Stimulated activated effector memory CD8-positive, alpha-beta T cell treated with anti-CD3 and anti-CD28 coated beads, Interleukin-12 subunit alpha, Interleukin-12 subunit beta, amount 100 ng/mL, for 72 hours (primary cell): ENCODE results near the gene FAM47B.

Experiments
- ATAC-seq: fragments of 150-1000 bp; cut with Tn5 transposase; 2 replicates; pipeline ENCODE4 v1.10.0; 2021
- DNase-seq, 2 donors: peaks; one replicate each; pipeline ENCODE4 v3.0.0; 2021 to 2022; ENCODE audit warnings: low spot score in 2 of 2
- H3K27ac Mint-ChIP-seq: one replicate; pipeline ENCODE4 v1.8.0; 2022; ENCODE audit warnings: mild to moderate bottlenecking, mixed read lengths
- H3K36me3 Mint-ChIP-seq: one replicate; pipeline ENCODE4 v1.8.0; 2022; ENCODE audit warnings: mild to moderate bottlenecking, mixed read lengths
- H3K4me1 Mint-ChIP-seq: one replicate; pipeline ENCODE4 v1.8.0; 2022; ENCODE audit warnings: mixed read lengths
- H3K4me3 Mint-ChIP-seq: one replicate; pipeline ENCODE4 v1.8.0; 2022; ENCODE audit warnings: mild to moderate bottlenecking, mixed read lengths
- H3K9me3 Mint-ChIP-seq: one replicate; pipeline ENCODE4 v1.8.0; 2022; ENCODE audit warnings: mixed read lengths

The FAM47B gene

DNA sequence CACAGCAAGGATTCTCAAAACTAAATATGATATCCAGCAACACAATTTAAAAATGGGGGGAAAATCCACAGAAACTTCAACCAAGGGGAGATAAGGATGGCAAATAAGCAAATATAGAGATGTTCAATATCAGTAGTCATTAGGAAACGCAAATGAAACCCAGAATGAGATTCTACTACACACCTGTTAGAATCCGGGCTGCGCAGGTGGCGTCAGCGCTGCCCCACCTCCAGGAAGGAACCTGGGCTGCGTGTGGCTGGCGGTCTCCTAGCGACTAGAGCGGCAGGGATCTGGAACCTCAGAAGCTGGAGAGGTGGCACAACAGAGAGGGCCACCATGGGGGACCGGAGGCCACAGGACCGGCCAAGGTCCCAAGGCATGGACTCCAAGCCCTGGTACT is at the start of gene FAM47B:
FAM47B (plus strand) TSS at position 301 of the 400 bp plus-strand sequence; CDS start at position 337, 36 bp downstream.
- Mint-ChIP-seq H3K9me3 (no peaks in the 10 kb centered on the region), H3K4me3 (no peak within 1 kb of the TSS), H3K4me1 (no peaks in the 10 kb centered on the region), H3K36me3 (no peaks in the 10 kb centered on the region), H3K27ac (no peak within 1 kb of the TSS)
- DNase-seq (no peak), ATAC-seq (no peak)

DNA sequence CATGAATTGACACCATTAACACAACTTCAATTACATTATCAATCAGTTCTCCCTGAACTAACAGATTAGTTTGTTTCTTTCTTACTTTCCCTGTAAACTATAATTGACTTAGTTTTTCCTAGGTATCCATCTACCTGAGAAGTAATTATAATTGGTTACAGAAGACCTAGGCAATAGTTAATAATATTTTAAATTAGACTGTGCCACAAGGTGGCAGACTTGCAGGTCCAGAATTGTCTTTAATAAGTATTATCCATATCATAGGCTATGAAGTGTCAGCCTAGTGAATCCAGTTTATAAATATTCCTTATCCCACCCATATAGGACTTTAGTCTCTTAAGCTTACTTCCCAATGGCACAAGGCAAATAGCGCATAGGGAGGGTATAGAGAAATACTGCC is 48.9 kb upstream of the FAM47B start:
- ATAC-seq (no peak), DNase-seq (no peak)
- Mint-ChIP-seq H3K4me1 (no peaks in the 10 kb centered on the region), H3K27ac (no peak overlapping the region), H3K36me3 (no peaks in the 10 kb centered on the region), H3K4me3 (no peak overlapping the region), H3K9me3 (peaks cover 14% of the 10 kb centered on the region)

DNA sequence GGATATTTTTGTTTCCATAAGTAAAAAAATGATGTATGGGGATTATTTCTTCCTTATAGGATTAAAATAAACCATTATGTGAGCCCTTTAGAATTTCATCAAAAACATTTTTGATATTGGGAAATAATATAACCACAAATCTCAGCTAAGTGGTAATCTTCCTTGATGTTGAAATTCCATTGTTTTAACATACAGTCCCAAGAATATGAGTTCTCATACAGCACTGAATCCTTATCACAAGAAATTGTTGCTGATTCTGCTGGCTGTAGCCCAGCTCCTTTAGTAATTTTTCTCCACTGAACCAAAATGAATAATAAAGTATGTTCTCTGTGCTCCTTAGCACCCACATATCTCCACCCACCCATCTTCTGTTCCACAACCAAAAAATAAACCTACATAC is 41.9 kb upstream of the FAM47B start:
- Mint-ChIP-seq H3K36me3 (no peaks in the 10 kb centered on the region), H3K9me3 (peaks cover 18% of the 10 kb centered on the region), H3K4me1 (no peaks in the 10 kb centered on the region), H3K27ac (no peak overlapping the region), H3K4me3 (no peak overlapping the region)
- DNase-seq: no peak
- no peak for ATAC-seq

DNA sequence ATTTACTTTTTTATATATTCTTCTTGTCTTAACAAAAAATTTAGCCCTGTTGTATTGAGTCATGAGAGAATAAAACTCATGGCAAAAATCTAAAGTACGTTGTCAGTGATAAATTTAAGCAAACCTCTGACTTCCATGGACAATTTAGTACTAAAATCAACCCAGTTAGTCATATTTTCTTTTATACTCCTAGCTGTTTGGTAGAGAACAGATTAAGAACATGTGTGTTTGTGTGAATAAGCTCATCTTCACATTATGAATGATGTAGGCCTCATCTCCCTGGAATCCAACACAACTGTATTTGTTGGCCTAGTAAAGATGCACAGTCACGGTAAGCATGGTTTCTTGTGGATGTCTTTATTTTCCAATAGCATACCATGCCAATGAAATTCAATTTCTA is 40.8 kb upstream of the FAM47B start:
- Mint-ChIP-seq H3K36me3 (no peaks in the 10 kb centered on the region), H3K4me3 (no peak overlapping the region), H3K27ac (no peak overlapping the region), H3K9me3 (peaks cover 14% of the 10 kb centered on the region), H3K4me1 (no peaks in the 10 kb centered on the region)
- ATAC-seq (no peak), DNase-seq (no peak)

DNA sequence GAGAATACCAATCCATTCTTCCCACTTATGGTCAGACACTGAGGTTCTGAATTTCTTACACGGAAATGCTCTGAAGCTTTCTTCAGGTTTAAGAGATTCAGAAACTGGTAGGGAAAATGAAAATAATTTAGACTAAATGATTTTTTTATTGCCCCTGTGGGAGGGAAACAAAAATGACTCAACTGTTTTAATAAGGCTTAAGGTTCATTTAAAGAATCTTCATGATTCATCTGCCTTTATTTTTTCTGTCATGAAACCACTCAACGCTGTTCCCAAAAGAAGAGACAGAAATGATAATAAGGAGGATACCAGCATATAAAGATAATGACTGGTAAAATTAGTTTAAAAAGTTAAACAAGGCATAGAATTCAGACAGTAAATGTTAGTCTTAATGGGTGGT is 39.3 kb upstream of the FAM47B start:
- no peaks in the 10 kb centered on the region for H3K4me1 Mint-ChIP-seq
- peaks cover 12% of the 10 kb centered on the region for H3K9me3 Mint-ChIP-seq
- no peak overlapping the region for H3K27ac Mint-ChIP-seq
- no peak overlapping the region for H3K4me3 Mint-ChIP-seq
- DNase-seq: no peak
- no peaks in the 10 kb centered on the region for H3K36me3 Mint-ChIP-seq
- ATAC-seq: no peak

DNA sequence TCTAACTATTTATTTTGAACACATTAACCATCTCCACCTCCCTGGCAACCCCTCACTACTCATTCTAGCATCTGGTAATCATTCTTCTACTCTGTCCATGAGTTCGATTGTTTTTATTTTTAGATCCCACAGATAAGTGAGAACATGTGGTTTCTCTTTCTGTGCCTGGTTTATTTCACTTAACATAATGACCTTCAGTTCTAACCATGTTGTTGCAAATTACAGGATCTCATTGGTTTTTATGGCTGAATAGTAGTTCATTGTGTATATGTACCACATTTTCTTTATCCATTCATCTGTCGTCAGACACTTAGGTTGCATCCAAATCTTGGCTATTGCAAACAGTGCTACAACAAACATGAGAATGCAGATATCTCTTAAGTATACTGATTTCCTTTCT is 33.4 kb upstream of the FAM47B start:
- DNase-seq: no peak
- Mint-ChIP-seq H3K36me3 (no peaks in the 10 kb centered on the region), H3K27ac (no peak overlapping the region)

DNA sequence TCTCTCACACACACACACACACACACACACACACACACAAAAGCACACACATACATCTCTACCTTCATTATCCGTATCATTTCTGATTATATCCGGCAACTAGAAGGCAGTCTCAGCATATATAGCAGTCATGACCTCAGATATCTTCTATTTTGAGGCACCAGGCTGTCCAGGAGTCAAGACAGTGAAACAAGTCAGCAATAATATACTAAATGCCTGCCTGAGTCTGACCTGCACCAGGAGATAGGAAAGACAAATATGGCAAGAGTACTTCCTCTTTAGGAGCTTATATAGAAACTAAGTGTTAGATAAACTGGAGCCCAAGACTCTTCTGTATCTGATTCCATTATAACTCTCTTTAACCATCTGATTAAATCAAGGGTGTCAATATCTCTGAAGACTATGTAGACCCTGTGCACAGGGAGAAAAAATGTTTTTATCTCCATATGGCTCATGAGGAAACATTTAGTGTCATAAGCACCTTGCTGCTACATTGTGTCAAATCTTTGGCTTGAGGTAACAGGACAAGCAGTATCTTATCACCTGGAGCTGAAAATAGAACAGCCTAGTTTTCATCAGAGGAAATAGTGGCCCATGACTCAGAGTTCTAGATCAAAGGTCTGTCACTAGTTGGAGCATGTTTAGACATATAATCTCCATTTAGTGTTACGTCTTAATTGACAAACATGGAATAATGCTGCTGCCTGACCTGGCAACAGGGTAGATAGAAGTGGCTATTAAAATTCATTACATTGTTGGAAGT is 27.0 kb upstream of the FAM47B start:
- H3K9me3 Mint-ChIP-seq: peaks cover 3% of the 10 kb centered on the region
- DNase-seq: no peak
- no peak overlapping the region for H3K4me3 Mint-ChIP-seq
- no peaks in the 10 kb centered on the region for H3K36me3 Mint-ChIP-seq
- H3K27ac Mint-ChIP-seq: no peak overlapping the region
- H3K4me1 Mint-ChIP-seq: no peaks in the 10 kb centered on the region
- ATAC-seq: no peak

More for the DNA sequence above, 33.4 kb upstream of the FAM47B start:
- ATAC-seq: no peak
- Mint-ChIP-seq H3K4me3 (no peak overlapping the region), H3K4me1 (no peaks in the 10 kb centered on the region), H3K9me3 (peaks cover 13% of the 10 kb centered on the region)

DNA sequence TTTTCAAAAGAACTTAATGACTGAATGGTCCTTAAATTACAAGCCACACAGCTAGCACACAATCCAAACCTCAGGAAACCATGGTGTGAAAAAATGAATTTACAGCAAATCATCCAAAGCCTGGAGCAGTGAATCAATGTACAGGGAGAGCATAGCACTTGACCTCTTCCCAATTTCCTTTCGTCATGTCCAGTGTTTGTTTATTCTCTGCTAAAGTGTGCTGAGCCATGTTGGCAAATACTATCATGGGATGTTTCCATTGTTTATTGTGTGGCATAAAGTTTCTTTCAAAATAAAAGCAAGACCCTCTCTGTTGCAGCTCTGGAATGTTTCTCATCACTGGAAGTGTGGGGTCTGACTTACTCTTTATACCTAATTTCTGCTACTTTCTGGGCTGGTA is 25.4 kb upstream of the FAM47B start:
- no peak for DNase-seq
- Mint-ChIP-seq H3K4me3 (no peak overlapping the region), H3K4me1 (no peaks in the 10 kb centered on the region), H3K9me3 (peaks cover 3% of the 10 kb centered on the region), H3K36me3 (no peaks in the 10 kb centered on the region), H3K27ac (no peak overlapping the region)
- no peak for ATAC-seq

DNA sequence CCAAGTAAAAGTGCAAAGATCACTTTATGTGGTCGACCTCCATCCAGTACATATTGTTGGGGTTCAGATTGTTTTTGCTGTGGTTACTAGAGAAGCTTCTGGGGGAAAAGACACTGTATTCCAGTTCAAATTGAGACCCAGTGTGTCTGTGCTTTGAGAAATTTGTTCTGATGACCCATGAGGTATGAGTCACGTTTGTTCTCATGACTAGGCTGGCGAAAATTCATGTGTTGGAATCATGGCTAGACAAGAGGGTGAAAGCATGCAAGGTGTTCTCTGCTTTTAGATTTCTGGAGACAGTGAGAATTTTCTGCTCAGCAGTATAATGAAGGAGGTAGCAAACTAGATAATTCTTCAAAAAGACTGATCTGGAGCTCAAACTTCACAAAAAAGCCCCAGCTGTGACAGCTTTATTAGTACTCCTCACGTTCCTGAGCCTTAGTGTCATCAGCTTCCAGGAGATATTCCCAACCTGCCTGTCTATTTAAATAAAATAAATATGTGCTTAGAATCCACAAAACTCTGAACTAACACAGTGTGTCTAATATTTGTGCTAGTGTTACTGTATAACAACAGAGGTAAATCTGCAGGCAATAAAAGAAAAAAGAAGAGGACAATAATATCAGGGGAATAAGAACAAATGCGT is 24.4 kb upstream of the FAM47B start:
- Mint-ChIP-seq H3K9me3 (peaks cover 3% of the 10 kb centered on the region), H3K27ac (no peak overlapping the region), H3K36me3 (no peaks in the 10 kb centered on the region), H3K4me3 (no peak overlapping the region), H3K4me1 (no peaks in the 10 kb centered on the region)
- ATAC-seq (no peak), DNase-seq (no peak)

DNA sequence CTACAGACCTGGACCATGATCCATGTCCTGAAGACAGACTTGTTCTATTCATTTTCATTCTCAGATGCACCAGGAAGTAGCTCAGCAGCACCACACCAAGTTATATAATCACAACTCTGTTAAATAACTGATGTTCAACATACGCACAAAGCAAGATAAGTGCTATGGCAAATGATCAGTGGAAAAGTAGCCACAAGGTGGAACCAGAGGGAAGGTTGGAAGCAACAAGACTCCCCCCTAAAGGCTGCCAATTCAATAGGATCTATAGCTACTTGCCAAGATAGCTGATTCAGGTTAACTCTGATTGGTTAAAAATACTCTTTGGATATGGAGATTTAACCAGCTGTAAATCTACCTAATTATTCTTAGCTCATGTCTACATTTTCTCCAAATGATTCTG is 23.7 kb upstream of the FAM47B start:
- Mint-ChIP-seq H3K9me3 (peaks cover 3% of the 10 kb centered on the region), H3K27ac (no peak overlapping the region), H3K36me3 (no peaks in the 10 kb centered on the region), H3K4me1 (no peaks in the 10 kb centered on the region), H3K4me3 (no peak overlapping the region)
- ATAC-seq: no peak
- DNase-seq: no peak

DNA sequence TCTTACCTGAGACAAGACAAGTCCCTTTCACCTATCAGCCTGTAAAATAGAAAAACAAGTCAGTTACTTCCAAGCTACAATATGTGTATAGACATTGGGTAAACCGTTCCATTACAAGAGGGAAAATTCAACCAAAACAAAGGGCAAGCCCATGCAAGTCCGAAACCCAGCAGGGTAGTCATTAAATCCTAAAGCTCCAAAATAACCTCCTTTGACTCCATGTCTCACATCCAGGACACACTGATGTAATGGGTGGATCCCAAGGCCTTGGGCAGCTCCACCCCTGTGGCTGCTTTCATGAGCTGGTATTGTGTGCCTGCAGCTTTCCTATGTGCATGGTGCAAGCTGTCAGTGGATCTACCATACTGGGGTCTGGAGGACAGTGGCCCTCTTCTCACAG is 14.7 kb upstream of the FAM47B start:
- Mint-ChIP-seq H3K4me3 (no peak overlapping the region), H3K4me1 (no peaks in the 10 kb centered on the region), H3K36me3 (no peaks in the 10 kb centered on the region), H3K27ac (no peak overlapping the region), H3K9me3 (peaks cover 2% of the 10 kb centered on the region)
- no peak for DNase-seq
- ATAC-seq: no peak

DNA sequence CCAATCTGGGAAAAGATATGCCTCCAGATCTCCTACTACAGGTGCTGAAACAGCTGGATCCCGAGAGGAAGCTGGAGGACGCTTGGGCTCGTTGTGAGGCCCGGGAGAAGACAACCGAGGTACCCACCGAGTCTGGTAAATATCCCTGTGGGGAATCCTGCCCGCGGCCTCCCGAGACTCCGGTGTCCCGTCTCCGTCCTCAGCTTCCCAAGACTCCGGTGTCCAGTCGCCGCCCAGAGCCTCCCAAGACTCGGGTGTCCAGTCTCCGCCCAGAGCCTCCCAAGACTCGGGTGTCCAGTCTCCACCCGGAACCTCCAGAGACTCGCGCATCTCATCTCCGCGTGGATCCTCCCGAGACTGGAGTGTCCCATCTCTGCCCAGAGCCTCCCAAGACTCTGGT is 639 bp downstream of the FAM47B start:
- H3K27ac Mint-ChIP-seq: no peak overlapping the region
- no peak overlapping the region for H3K4me3 Mint-ChIP-seq
- H3K36me3 Mint-ChIP-seq: no peaks in the 10 kb centered on the region
- no peaks in the 10 kb centered on the region for H3K4me1 Mint-ChIP-seq
- no peaks in the 10 kb centered on the region for H3K9me3 Mint-ChIP-seq
- DNase-seq: no peak
- no peak for ATAC-seq

DNA sequence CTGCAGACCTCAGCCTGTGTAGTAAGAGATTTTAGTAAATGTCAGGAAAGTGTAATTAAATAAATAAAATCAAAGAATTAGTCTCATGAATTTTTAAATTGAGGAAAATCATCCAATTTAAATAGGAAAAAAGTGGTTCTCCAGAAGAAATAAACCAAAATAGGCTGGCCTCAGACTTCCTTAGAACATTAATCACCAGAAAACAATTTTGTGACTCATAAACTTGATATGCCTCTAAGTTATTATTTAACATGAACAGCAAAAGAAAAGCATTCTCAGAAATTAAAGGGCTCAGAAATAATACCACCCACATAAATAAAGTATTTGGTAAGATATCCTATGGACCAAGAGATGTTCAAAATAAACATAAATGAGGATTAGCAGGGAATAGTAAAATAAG is 14.3 kb downstream of the FAM47B start:
- Mint-ChIP-seq H3K4me1 (no peaks in the 10 kb centered on the region), H3K9me3 (no peaks in the 10 kb centered on the region), H3K36me3 (no peaks in the 10 kb centered on the region), H3K27ac (no peak overlapping the region), H3K4me3 (no peak overlapping the region)
- DNase-seq: no peak
- no peak for ATAC-seq

DNA sequence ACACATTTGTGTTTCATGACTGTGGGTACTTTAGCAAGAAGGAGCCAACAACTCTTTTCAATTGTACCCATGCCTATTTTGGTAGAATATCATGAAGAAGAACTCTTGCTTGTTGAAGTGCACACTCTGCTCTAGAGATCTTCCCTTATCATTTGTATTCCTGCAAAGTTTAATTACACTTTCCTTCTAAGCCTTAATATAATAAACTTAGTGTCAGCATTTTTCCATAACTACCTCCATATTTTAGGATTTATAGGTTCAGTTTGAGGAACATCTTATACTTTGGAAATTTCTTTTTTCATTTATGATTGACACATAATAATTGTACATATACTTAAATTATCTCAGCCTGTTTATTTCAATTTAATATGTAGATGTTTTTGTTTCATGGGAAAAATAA is 19.1 kb downstream of the FAM47B start:
- Mint-ChIP-seq H3K9me3 (no peaks in the 10 kb centered on the region), H3K27ac (no peak overlapping the region), H3K4me3 (no peak overlapping the region), H3K4me1 (no peaks in the 10 kb centered on the region), H3K36me3 (no peaks in the 10 kb centered on the region)
- DNase-seq (no peak), ATAC-seq (no peak)

DNA sequence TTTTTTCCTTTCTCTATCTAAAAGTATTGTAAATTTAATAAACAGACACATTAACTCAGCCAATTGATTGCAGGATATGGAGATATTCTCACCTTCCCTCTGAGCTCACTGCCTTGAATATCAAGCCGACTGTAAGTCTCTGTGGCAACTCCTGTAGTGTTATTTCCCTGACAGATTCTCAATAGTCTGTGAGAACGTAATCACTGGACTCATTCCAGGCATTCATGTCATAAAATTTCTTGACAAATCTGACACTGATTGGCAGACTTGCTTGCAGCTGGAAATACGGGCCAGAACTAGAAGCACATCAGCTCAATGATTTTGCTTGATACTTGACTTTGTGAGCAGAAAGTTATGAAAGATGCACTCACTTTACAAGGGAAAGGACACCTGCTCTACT is 29.6 kb downstream of the FAM47B start:
- Mint-ChIP-seq H3K4me1 (no peaks in the 10 kb centered on the region), H3K27ac (no peak overlapping the region), H3K4me3 (no peak overlapping the region), H3K9me3 (peaks cover 2% of the 10 kb centered on the region), H3K36me3 (no peaks in the 10 kb centered on the region)
- no peak for ATAC-seq
- no peak for DNase-seq

DNA sequence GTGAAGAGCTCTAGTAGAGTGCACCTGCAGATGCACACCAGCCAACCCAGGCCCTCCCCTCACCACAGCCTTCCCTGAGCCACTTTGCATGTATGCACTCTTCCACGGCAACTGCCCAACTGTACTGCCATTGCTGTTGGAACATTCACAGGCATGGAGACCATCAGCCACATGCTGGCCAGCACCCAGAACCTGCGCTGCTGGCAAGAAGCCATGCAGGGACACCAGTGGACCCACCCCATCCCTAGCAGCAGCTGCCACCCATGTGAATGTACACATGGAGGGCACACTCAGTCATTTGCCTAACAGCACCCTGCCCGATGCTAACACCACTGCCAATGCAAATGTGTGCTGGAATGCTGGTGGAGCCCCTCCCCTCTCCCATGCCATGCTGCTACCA is 35.6 kb downstream of the FAM47B start:
- Mint-ChIP-seq H3K36me3 (no peaks in the 10 kb centered on the region), H3K4me1 (no peaks in the 10 kb centered on the region), H3K9me3 (peaks cover 9% of the 10 kb centered on the region), H3K4me3 (no peak overlapping the region), H3K27ac (no peak overlapping the region)
- no peak for DNase-seq
- no peak for ATAC-seq
